CD4-positive, alpha-beta T cell (primary cell): ENCODE results near the gene STUB1. TPM values are rescaled to one million over a fixed set of nuclear protein-coding genes. Genes with fewer than 3 reads are reported as not detected.

Experiments used
- ATAC-seq: fragments of 200-7000 bp; cut with Tn5 transposase; one replicate; pipeline ENCODE4 v1.10.0; 2022; ENCODE audit warnings: mild to moderate bottlenecking; ENCODE audit not compliant: poor library complexity
- CTCF ChIA-PET: fragments of 350-600 bp; sonication (Branson Sonifier 250); formaldehyde crosslinking; loops from one replicate; lab custom pipeline; 2021; ENCODE audit warnings: antibody characterized with exemption, inconsistent platforms; lab: Charles Lee
- POLR2A ChIA-PET: fragments of 350-600 bp; sonication (Branson Sonifier 250); formaldehyde crosslinking; loops from one replicate; lab custom pipeline; 2021; ENCODE audit warnings: antibody characterized with exemption, inconsistent platforms; lab: Charles Lee
- DNase-seq, 14 experiments: peaks; one replicate each; pipeline ENCODE4 v3.0.0-alpha.2; 2013 to 2020; ENCODE audit warnings: mixed read lengths in 2 of 14
- H3K27ac ChIP-seq, 2 donors: one replicate each; pipeline versions ENCODE4 v1.5.1 to v1.7.0; 2013; ENCODE audit warnings: low read length in 2 of 2, low read depth in 1 of 2, mild to moderate bottlenecking in 1 of 2
- H3K27me3 ChIP-seq, 2 experiments: 1 replicate in 1 of 2; 2 replicates in 1 of 2; pipeline versions ENCODE4 v1.6.1 to v1.7.0; 2013; ENCODE audit warnings: low read length in 2 of 2, control low read depth in 1 of 2, mild to moderate bottlenecking in 1 of 2, moderate library complexity in 1 of 2; ENCODE audit not compliant: insufficient read depth in 2 of 2, control insufficient read depth in 1 of 2
- H3K36me3 ChIP-seq: one replicate; pipeline ENCODE4 v1.6.1; 2013; ENCODE audit warnings: low read length, control low read depth; ENCODE audit not compliant: insufficient read depth
- H3K4me1 ChIP-seq: one replicate; pipeline ENCODE4 v1.6.1; 2013; ENCODE audit warnings: low read length, control low read depth; ENCODE audit not compliant: insufficient read depth
- H3K4me3 ChIP-seq: one replicate; pipeline ENCODE4 v1.5.1; 2013; ENCODE audit warnings: mild to moderate bottlenecking, low read length, moderate library complexity
- H3K9me3 ChIP-seq, 2 experiments: 1 replicate in 1 of 2; 2 replicates in 1 of 2; pipeline versions ENCODE4 v1.6.1 to v1.7.0; 2013; ENCODE audit warnings: low read length in 2 of 2, mild to moderate bottlenecking in 2 of 2, control low read depth in 1 of 2, moderate library complexity in 1 of 2; ENCODE audit not compliant: control insufficient read depth in 1 of 2, insufficient read depth in 1 of 2
- H3K27ac Mint-ChIP-seq: one replicate; pipeline ENCODE4 v1.8.0; 2020; ENCODE audit warnings: mixed read lengths
- H3K27me3 Mint-ChIP-seq: one replicate; pipeline ENCODE4 v1.8.0; 2021; ENCODE audit warnings: mixed read lengths
- H3K36me3 Mint-ChIP-seq: one replicate; pipeline ENCODE4 v1.8.0; 2021; ENCODE audit warnings: low read depth, mixed read lengths
- H3K4me1 Mint-ChIP-seq: one replicate; pipeline ENCODE4 v1.8.0; 2021; ENCODE audit warnings: low read depth, mixed read lengths
- H3K4me3 Mint-ChIP-seq: one replicate; pipeline ENCODE4 v1.8.0; 2020; ENCODE audit warnings: mild to moderate bottlenecking, mixed read lengths
- H3K9me3 Mint-ChIP-seq: one replicate; pipeline ENCODE4 v1.8.0; 2020; ENCODE audit warnings: mixed read lengths
- CTCF ChIP-seq: fragments of 200-600 bp; IDR thresholded peaks from one replicate; pipeline ENCODE4 v1.8.0; 2022; ENCODE audit warnings: antibody characterized with exemption, mild to moderate bottlenecking
- intact Hi-C, 2 experiments: fragments of 100-400 bp; cut with DNase I in 1 of 2; cut with micrococcal nuclease in 1 of 2; formaldehyde crosslinking; loops; one replicate each; pipeline versions ENCODE4 v1.15.1 to v1.9.0; 2023 to 2025; cut with DNase I, micrococcal nuclease
- total RNA-seq, 174 experiments: library from RNA in 2 of 174; stranded (reverse) in 2 of 174; gene quantifications; one replicate each; pipeline ENCODE4 v1.2.3 and lab custom pipeline; 2021 to 2026

Gene STUB1
- total RNA-seq, 2 experiments from 2014 or later = 46.9 to 53.9 TPM

DNA sequence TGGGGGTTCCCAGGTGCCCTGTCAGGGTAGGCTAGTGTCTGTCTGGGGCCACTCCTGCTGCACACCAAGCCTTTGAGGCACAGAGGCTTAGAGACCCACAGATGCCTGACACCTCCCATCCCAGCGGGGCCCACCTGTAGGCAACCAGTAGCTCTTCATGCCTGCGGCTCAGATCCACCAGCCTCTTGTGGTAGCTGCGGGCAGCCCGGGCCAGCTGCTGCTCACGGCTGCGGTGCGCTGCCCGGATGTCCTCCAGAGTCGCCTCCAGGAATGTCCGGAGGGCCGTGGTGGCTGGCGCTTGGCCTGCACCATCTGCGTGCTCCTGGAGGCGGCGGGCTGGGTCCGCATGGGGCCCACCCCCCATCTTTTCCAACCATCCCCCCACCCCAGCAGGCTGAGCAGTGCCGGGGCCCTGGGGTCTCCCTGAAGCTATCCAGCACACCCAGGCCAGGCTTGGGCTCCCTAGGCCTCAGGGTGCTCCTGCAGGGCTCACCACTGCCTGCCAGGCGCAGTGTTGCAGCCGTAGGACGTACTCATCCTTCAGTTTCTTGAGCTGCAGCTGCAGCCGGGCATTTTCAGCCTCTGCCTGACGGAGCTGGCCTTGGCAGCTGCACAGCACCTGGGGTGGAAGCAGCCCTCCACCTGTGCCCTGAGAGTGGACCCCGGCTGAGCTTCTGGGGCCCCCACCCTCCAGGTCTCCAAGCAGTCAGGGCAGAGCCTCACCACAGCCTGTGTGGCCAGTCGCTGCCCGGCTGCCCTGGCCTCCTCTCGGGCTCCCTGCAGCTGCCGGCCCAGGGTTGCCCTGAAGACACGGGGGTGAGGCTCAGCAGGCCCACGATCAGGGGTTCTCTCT, 44.2 kb downstream of the STUB1 start:
- POLR2A ChIA-PET = interaction anchor here (1.0 to 5.0 kb wide), 4 partner anchors 9 to 43 kb away, joined by 3 to 30 read pairs (median 8); partner anchors contain the start of gene METRN
- TF ChIP-seq CTCF = no peak
- intact Hi-C loops = no loop called here
- no peak overlapping the region for H3K4me3 ChIP-seq
- H3K9me3 ChIP-seq = peaks cover 0 to 8% of the 10 kb centered on the region in 2 experiments
- CTCF ChIA-PET = interaction anchor here (0.9 kb wide), 1 partner anchor 12 kb away, joined by 3 read pairs; no protein-coding TSS in a partner anchor
- H3K36me3 ChIP-seq = no peaks in the 10 kb centered on the region
- no peaks in the 10 kb centered on the region for H3K9me3 Mint-ChIP-seq
- H3K4me3 Mint-ChIP-seq = peak overlapping the region; percentile 15
- DNase-seq (no peak), ATAC-seq (no peak)
- no peaks in the 10 kb centered on the region for H3K27me3 ChIP-seq
- H3K27ac Mint-ChIP-seq = no peak overlapping the region
- no peaks in the 10 kb centered on the region for H3K27me3 Mint-ChIP-seq
- no peaks in the 10 kb centered on the region for H3K36me3 Mint-ChIP-seq
- H3K4me1 Mint-ChIP-seq = peaks cover 11% of the 10 kb centered on the region
- no peak overlapping the region for H3K27ac ChIP-seq
- peaks cover 56% of the 10 kb centered on the region for H3K4me1 ChIP-seq

- Histone ChIP-seq H3K27ac (no peak overlapping the region), H3K36me3 (no peaks in the 10 kb centered on the region), H3K4me3 (no peak overlapping the region), H3K4me1 (peaks cover 50% of the 10 kb centered on the region), H3K27me3 (no peaks in the 10 kb centered on the region), H3K9me3 (peaks cover 0 to 8% of the 10 kb centered on the region in 2 experiments)
- no peak for TF ChIP-seq CTCF
- ChIA-PET CTCF (interaction anchor here (0.9 kb wide), 1 partner anchor 13 kb away, joined by 3 read pairs; no protein-coding TSS in a partner anchor), POLR2A (interaction anchor here (0.8 to 5.0 kb wide), 5 partner anchors 9 to 63 kb away, joined by 3 to 30 read pairs (median 4); partner anchors contain the start of genes CHTF18, CIAO3, METRN and RPUSD1)
- intact Hi-C loops = no loop called here
- Mint-ChIP-seq H3K27me3 (no peaks in the 10 kb centered on the region), H3K27ac (no peak overlapping the region), H3K4me3 (no peak overlapping the region), H3K4me1 (peaks cover 5% of the 10 kb centered on the region), H3K9me3 (no peaks in the 10 kb centered on the region), H3K36me3 (no peaks in the 10 kb centered on the region)
- DNase-seq (no peak), ATAC-seq (no peak)
Observed at GRCh38 chr16:725041-725376, 44.8 kb downstream of the STUB1 start.

- ATAC-seq = no peak
Observed at GRCh38 chr16:725463-726187, 45.4 kb downstream of the STUB1 start.

More at GRCh38 chr16:725463-726187, 45.4 kb downstream of the STUB1 start:
- H3K36me3 ChIP-seq = no peaks in the 10 kb centered on the region
- peaks cover 44% of the 10 kb centered on the region for H3K4me1 ChIP-seq
- Mint-ChIP-seq H3K27me3 (no peaks in the 10 kb centered on the region), H3K27ac (no peak overlapping the region), H3K4me3 (peak overlapping the region; percentile 48), H3K36me3 (no peaks in the 10 kb centered on the region), H3K4me1 (no peaks in the 10 kb centered on the region), H3K9me3 (no peaks in the 10 kb centered on the region)
- TF ChIP-seq CTCF = no peak
- ChIA-PET CTCF (no interaction called here), POLR2A (interaction anchor here (0.8 to 5.0 kb wide), 6 partner anchors 10 to 81 kb away, joined by 3 to 30 read pairs (median 4); partner anchors contain the start of genes CHTF18, CIAO3, METRN and RPUSD1)
- no peak overlapping the region for H3K4me3 ChIP-seq
- no peak for DNase-seq
- no peak overlapping the region for H3K27ac ChIP-seq
- H3K27me3 ChIP-seq = no peaks in the 10 kb centered on the region
- intact Hi-C loops = no loop called here
- peaks cover 0 to 8% of the 10 kb centered on the region in 2 experiments for H3K9me3 ChIP-seq
